ENCODE data around the gene PAK5.

- TF ChIP-seq CTCF (IDR thresholded peaks at IDR 0.05) (no peak), POLR2A (IDR thresholded peaks at IDR 0.05) (no peak), EP300 (IDR thresholded peaks at IDR 0.05) (no peak)
Measured at GRCh38 chr20:9710685-9711084, 128.2 kb downstream of the PAK5 start.
